Left colon (tissue), 2 donors: ENCODE measurements around the gene LYSET. TPM values are rescaled to one million over a fixed set of nuclear protein-coding genes. Genes with fewer than 3 reads are reported as not detected.
A peak's percentile ranks its signal among the peaks of the same experiment; 100 is the strongest.
"Not testable (repeated sequence)": the region's sequence is repeated elsewhere in the genome, so short reads cannot be mapped to it uniquely, and the experiment has no call there.

Experiments used
- ATAC-seq: fragments of 200-7000 bp; cut with Tn5 transposase; one replicate; pipeline ENCODE4 v1.9.1; 2020; ENCODE audit warnings: mild to moderate bottlenecking, moderate library complexity
- DNase-seq, 2 donors: peaks; one replicate each; pipeline ENCODE4 v3.0.0-alpha.2; 2020
- intact Hi-C, 2 donors: fragments of 100-400 bp; cut with DNase I in 1 of 2; cut with micrococcal nuclease in 1 of 2; formaldehyde crosslinking; loops; one replicate each; pipeline versions ENCODE4 v1.11.2 to v1.14.0; 2022; cut with DNase I, micrococcal nuclease
- total RNA-seq, 2 donors: library from RNA; stranded (reverse); fragmentation: NEBNext Ultra II Directional; extraction: Animal tissue kit (Norgen Biotek cat#: 25700); gene quantifications; one replicate each; pipeline ENCODE4 v1.2.1, GENCODE V29; 2021
- donor health status: DM: no; HTN: no; CAD: no.
- donor health status: DM: yes; HTN: yes; CAD: no.

Gene LYSET
- total RNA-seq, 2 donors from 2014 or later, result 30.0 to 32.0 TPM

DNA sequence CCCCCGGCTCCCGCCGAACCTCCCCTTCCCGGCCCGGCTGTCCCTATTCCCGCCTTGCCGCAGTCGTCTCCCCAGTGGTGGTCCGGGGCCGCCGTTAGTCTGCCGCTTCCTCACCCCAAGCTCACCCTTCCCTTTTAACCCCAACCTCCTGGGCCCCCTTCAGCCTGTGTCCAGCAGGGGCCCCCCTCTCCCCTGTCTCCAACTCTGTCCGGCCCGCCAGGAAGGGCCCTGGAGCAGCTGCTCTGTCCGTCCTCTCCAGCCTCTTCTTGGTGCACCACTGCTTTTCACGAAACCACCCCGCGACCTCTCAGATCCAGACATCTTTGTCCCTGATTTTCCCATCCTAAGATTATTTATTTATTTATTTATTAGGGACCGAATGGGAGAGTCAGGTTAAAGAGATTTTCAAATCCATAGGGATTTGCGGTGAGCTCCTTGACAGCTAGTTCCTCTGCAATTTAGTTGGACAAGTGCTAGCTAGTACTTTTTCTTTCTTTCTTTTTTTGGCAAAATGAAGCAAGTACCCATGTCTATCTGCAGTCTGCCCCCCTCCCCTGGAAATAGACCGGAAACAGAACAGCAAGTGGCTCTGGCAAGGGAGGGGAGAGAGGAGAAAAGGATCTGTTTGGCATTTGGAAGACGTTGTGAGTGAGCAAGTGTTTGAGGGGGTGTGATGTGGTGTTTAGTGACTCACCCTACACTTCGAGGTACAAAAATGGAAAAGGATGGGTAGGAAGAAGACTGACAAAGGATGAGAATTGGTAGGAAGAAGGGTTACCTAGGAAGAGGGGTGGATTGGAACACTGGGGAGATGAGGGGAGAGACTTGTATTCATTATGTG lies 22.6 kb downstream of the LYSET start:
- intact Hi-C loops, result no loop called here
- DNase-seq (peak; percentile 51 to 65), ATAC-seq (peak; percentile 57)

DNA sequence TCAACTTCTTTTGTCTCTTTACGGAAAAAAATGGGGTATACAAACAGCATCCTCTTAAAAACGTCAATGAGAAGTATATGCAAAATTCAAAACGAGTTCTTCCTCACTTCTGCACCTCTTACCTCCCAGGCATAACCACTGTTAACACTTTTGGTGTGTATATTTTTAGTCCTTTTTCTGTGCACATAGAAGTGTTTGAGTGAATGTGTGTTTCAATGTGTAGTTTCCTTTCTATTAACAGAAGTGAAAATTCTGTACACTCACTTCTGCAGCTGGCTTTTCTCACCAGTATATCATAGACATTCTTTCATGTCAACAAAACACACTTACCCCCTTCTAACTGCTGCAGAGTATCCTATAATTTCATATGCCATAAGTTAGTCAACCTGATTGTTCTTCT lies 27.3 kb downstream of the LYSET start:
- DNase-seq (no peak), ATAC-seq (no peak)
- intact Hi-C loops, result no loop called here

DNA sequence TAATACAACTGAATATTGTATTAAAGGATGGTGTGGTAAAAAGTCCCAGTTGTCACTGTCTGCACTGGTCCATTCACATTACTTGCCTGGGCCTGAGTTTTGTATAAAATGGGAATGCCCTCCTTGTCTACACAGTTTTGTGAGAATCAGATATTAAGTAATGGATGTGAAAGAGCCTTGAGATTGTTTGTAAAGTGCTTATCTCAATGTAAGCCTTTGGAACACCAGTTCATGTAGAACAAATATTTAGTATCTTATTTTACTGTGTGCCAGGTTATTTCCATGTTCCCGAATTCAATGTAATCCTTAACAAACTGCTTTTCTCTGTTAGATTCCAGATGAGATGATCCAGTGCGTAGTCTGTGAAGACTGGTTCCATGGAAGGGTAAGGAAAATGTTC lies 29.5 kb downstream of the LYSET start:
- no peak for ATAC-seq
- intact Hi-C loops, result no loop called here

DNA sequence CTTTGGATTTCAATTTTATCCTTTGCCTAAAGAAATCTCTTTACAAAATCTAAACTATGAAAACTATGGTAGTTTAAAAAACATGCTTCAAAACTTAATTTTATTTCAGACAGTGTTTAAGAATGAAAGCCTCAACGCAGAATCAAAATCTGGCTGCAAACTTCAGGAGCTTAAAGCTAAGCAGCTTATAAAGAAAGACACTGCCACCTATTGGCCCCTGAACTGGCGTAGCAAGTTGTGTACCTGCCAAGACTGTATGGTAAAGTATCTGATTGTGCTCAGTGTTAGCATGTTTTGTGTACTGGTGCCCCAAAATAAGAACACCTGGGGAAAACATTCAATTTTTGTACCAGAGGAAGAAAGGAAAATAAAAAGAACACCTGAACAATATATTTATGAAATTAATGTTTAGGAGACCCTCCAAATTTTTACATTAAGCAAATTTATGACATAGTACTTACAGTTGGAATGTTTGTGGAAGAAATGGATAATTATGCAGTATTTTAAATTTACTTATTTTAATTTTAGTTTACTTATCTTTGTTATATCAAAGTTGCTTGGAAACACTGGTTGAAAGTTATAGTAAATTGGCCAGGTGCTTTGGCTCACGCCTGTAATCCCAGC lies 34.1 kb downstream of the LYSET start:
- DNase-seq (peak in 1 of 2 donors; percentile 45), ATAC-seq (peak; percentile 91)
- intact Hi-C loops, result no loop called here

More for the DNA sequence above, 29.5 kb downstream of the LYSET start:
- DNase-seq, result no peak

DNA sequence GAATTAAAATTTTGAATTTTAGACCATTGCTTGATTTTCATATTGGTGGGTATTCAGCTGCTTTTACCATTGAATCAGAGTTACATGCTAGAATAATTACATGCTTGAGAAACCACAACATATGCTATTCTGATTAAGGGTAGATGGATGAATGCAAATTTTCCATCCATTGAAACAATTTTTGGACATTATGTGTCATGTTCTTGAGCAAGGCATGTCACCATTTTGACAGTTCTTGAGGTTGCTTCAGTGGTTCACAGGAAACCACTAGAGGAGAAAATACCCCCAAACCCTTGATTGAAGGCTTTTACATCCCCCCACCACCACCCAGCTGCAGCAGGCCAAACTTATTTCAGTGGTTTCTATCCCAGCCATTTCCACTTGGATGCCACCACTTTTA lies 35.4 kb downstream of the LYSET start:
- DNase-seq (no peak), ATAC-seq (no peak)
- intact Hi-C loops, result no loop called here

DNA sequence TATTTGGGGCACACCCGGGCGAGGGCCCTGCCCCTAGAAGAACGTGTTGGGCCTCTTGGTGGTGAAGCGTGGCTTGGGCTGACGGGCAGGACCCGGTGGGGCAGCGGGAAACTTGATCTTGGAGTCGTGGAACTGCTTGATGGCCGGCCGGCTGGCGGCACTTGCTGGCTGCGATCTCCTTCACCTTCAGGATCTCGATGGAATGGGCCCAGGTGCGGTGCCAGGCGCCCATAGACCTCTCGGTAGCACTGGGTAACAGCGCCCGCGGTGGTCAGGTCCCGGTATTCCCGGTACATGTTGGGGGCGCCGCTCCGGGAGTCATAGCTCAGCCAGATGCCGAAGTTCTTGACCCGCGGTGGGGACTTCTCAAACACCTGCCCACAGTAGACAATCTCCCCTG lies 38.4 kb downstream of the LYSET start:
- DNase-seq (no peak), ATAC-seq (no peak)
- intact Hi-C loops, result no loop called here

DNA sequence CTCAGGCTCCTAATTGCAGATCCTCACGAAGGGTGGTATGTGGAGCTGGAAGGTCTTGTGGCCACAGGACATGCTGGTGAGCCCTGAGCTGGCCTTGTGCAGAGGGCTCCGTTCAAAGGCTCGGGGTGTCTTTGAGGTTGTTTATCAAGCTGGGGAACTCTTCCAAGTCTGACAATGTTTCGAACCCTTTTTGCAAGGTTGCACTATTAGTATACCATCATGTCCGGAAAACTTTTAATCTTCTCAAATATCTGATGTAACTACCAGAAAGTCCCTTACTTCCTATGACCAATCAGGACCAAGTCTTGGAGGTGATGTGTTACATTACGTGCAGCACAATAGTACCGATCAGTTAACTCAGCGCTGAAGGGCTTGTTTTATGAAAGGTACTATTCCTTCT lies 43.4 kb downstream of the LYSET start:
- no peak for ATAC-seq
- DNase-seq, result no peak
- intact Hi-C loops, result no loop called here

DNA sequence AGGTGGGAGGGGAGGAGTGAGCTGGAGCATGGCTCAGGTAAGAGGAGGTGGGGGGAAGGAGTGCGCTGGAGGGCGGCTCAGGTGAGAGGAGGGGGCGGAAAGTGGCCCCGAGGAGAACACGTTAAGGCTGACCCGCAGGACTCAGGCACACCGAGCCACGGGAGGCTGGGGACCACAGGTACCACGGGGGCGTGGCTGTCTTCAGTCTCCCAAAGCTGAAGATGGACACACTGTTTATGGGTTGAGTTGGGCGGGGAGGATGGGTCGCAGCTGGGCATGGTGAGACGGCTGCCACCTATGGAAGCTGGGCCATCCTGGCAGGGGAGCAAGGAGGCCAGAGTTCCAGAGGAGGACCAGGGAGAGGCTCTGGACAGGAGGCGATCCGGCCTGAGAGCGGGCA lies 45.4 kb downstream of the LYSET start:
- intact Hi-C loops, result no loop called here
- DNase-seq (no peak), ATAC-seq (no peak)

DNA sequence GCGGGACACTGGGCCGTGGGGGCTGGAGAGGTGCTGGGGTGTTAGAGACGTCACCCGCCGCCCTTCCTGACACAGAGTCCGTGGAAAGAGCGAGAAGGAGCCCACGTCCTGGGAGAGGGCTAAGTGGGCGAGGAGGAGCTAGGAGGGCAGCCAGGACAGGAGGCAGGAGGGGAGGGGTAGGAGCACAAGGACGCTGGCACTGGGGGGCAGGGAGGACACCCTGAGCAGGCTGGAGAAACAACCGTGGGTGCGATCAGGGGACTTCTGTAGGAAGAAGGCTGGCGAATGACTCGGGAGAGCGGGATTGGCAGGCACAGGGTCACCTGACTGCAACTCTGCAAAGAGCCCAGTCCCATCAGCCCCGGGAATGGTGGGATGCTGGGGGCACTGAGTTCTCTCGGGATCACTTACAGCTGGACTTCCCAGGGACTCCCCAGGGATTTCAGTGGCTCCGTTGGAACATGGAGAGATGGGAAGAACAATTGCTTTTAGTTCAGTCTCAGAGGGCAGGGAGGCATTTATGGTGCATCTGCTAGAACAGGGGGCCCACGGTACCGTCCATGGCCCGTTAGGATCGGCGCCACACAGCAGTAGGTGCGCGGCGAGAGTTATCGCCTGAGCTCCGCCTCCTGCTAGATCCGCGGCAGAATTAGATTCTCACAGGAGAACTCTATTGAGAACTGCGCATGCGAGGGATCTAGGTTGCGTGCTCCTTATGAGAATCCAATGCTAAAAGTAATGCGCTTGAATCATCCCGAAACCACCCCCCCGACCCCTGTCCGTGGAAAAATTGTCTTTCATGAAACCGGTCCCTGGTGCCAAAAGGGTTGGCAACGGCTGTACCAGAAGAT lies 46.2 kb downstream of the LYSET start:
- DNase-seq (no peak), ATAC-seq (peak; percentile 48)
- intact Hi-C loops, result no loop called here

DNA sequence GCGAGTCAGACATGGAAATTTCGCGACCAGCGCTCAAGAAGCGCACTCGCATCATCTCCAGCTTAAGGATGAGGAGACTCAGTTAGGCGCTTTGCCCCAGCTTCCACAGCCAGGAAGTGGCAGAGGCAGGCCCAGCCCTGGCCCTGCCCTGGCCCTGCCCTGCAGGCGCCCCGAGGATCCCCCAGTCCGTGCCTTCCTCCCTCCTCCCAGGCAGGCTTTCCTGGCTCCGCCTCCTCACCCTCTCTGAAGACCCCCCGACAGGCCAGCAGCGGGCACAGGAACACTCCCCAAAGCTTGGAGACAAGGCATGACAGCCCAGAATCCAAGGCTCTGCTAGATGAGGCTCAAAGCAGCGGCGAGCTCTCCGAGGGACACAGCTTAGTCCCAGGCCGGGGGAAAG lies 47.0 kb downstream of the LYSET start:
- ATAC-seq, result no peak
- intact Hi-C loops, result no loop called here
- no peak for DNase-seq

DNA sequence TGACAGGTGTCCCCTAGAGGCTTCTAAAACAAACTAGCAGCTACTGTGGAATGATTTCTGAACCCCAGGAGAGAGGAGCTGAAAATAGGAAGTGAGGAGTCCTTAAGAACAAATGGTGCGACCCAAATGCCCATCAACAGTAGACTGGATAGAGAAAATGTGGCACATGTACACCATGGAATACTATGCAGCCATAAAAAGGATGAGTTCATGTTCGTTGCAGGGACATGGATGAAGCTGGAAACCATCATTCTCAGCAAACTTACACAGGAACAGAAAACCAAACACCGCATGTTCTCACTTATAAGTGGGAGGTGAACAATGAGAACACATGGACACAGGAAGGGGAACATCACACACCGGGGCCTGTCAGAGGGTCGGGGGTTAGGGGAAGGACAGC lies 48.0 kb downstream of the LYSET start:
- ATAC-seq, DNase-seq, intact Hi-C loops: not testable (repeated sequence)

DNA sequence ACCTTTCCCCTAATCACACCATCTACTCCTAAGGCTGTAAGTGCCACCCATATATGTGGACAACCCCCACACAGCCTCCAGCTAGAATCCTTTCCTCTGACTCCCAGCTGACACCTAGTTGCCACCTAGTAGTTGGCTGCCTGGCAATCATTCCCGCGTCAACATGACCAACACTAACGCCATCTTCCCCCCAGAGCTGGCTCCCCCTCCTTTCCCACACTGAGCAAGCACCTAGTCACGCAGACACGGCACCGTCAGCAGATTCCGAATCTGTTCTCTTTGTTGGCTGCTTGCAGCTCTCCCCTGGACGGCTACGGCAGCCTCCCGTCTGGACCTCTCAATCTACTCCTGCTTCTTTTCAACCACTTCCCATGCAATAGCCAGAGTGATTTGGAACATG lies 49.7 kb downstream of the LYSET start:
- ATAC-seq, result no peak
- no peak for DNase-seq
- intact Hi-C loops, result no loop called here

Other genes with a start within 250 kb of the LYSET start
- gene ITPK1, start 69.4 kb upstream of the LYSET start, total RNA-seq, result 100 to 1,000 TPM; 138 to 142 TPM
- 10 to 100 TPM; 17.8 to 20.0 TPM for gene MOAP1, start 420 bp upstream of the LYSET start, total RNA-seq
- 10 to 100 TPM; 17.8 to 21.3 TPM for gene GON7, start 21.7 kb downstream of the LYSET start, total RNA-seq
- 10 to 100 TPM; 22.9 to 24.0 TPM for gene UBR7, start 21.9 kb downstream of the LYSET start, total RNA-seq
- 10 to 100 TPM; 37.1 to 41.5 TPM for gene BTBD7, start 147.7 kb downstream of the LYSET start, total RNA-seq
- gene COX8C, start 161.9 kb downstream of the LYSET start, total RNA-seq, result not detected
- gene UNC79, start 245.6 kb downstream of the LYSET start, total RNA-seq, result under 1 TPM; 0.08 to 0.09 TPM